HepG2 (cell line): ENCODE measurements around the gene TLE2. TPM values are rescaled to one million over a fixed set of nuclear protein-coding genes. Genes with fewer than 3 reads are reported as not detected.

Source experiments
- ATAC-seq: fragments of 200-7000 bp; cut with Tn5 transposase; 3 replicates; pipeline ENCODE4 v1.9.1; 2020; ENCODE audit warnings: mild to moderate bottlenecking, moderate library complexity
- BruUV-seq: library from RNA; stranded (reverse); fragments of 400-500 nt; replicated peaks from 2 replicates; lab custom pipeline; 2021; lab: Mats Ljungman, UMichigan
- CTCF ChIA-PET: fragments of 300-600 bp; formaldehyde crosslinking; extraction: SDS; loops from one replicate; lab custom pipeline; 2021; ENCODE audit warnings: low total read pairs, inconsistent platforms, low intra/inter-chr PET ratio; lab: Yijun Ruan, JAX
- POLR2A ChIA-PET: fragments of 350-600 bp; sonication (Branson Sonifier 250); formaldehyde crosslinking; loops from one replicate; lab custom pipeline; 2020; ENCODE audit warnings: antibody characterized with exemption, inconsistent platforms; lab: Yijun Ruan, JAX
- DNase-seq: peaks from one replicate; pipeline ENCODE4 v3.0.0-alpha.2; 2015; ENCODE audit warnings: low spot score
- FAIRE-seq: peaks from 3 replicates; lab custom pipeline; 2011; peaks lifted over from hg19 to GRCh38; lab: Jason Lieb, UNC
- H2AFZ ChIP-seq: one replicate; pipeline ENCODE4 v1.6.1; 2011; ENCODE audit warnings: low read length, inconsistent platforms
- H3K27ac ChIP-seq: fragments of 300-600 bp; 3 replicates; pipeline ENCODE4 v1.8.0; 2011; ENCODE audit warnings: mixed run types, mild to moderate bottlenecking, mixed read lengths, low read length, inconsistent platforms; ENCODE audit not compliant: insufficient read depth; ENCODE audit errors: extremely low read length
- H3K27me3 ChIP-seq, 2 experiments: fragments of 200-600 bp in 1 of 2; 2 replicates in 1 of 2; 3 replicates in 1 of 2; pipeline versions ENCODE4 v1.6.0 to v1.8.0; 2011; ENCODE audit warnings: low read length in 2 of 2, mild to moderate bottlenecking in 2 of 2, moderate library complexity in 2 of 2, inconsistent platforms in 1 of 2; ENCODE audit not compliant: insufficient read depth in 2 of 2, control insufficient read depth in 1 of 2
- H3K36me3 ChIP-seq, 2 experiments: fragments of 200-600 bp in 1 of 2; replicated peaks in 1 of 2; 2 replicates in 1 of 2; 3 replicates in 1 of 2; pipeline versions ENCODE4 v1.5.1 to v1.8.0; 2011; ENCODE audit warnings: low read length in 2 of 2, inconsistent platforms in 1 of 2; ENCODE audit not compliant: insufficient read depth in 2 of 2, control insufficient read depth in 1 of 2
- H3K4me1 ChIP-seq: 2 replicates; pipeline ENCODE4 v1.5.1; 2012; ENCODE audit warnings: low read length, inconsistent platforms; ENCODE audit not compliant: insufficient read depth
- H3K4me2 ChIP-seq: 2 replicates; pipeline ENCODE4 v1.6.0; 2011; ENCODE audit warnings: low read depth, low read length, inconsistent platforms
- H3K4me3 ChIP-seq, 3 experiments: fragments of 200-600 bp in 1 of 3; sonication (generic), shearing (Covaris generic) in 1 of 3; replicated peaks in 1 of 3; 2 replicates each; pipeline ENCODE4 v1.5.1; 2011 to 2016; ENCODE audit warnings: low read length in 3 of 3, inconsistent platforms in 2 of 3, low read depth in 2 of 3, mild to moderate bottlenecking in 2 of 3, control low read depth in 1 of 3, mixed read lengths in 1 of 3; ENCODE audit not compliant: insufficient read depth in 1 of 3
- H3K79me2 ChIP-seq: one replicate; pipeline ENCODE4 v1.6.1; 2011; ENCODE audit warnings: low read length, inconsistent platforms; ENCODE audit not compliant: insufficient read depth
- H3K9ac ChIP-seq: 2 replicates; pipeline ENCODE4 v1.6.0; 2011; ENCODE audit warnings: mild to moderate bottlenecking, low read depth, low read length, inconsistent platforms; ENCODE audit not compliant: insufficient read depth
- H3K9me3 ChIP-seq: 2 replicates; pipeline ENCODE4 v1.5.1; 2012; ENCODE audit warnings: mild to moderate bottlenecking, low read length
- H4K20me1 ChIP-seq: 2 replicates; pipeline ENCODE4 v1.6.0; 2011; ENCODE audit warnings: inconsistent platforms, mild to moderate bottlenecking, low read length, moderate library complexity; ENCODE audit not compliant: insufficient read depth
- AGO2 ChIP-seq: fragments of 200-400 bp; formaldehyde crosslinking; optimal IDR thresholded peaks from 2 replicates; pipeline ENCODE3; 2017; ENCODE audit warnings: mild to moderate bottlenecking, low read depth, low read length, moderate library complexity
- CENPT ChIP-seq: sonication (generic); formaldehyde crosslinking; IDR thresholded peaks from 2 replicates; pipeline ENCODE4 v1.8.0; 2022; ENCODE audit warnings: low read depth, mild to moderate bottlenecking, moderate library complexity, missing genetic modification reagents
- FLYWCH1 ChIP-seq: sonication (generic); formaldehyde crosslinking; IDR thresholded peaks from 2 replicates; pipeline ENCODE4 v1.8.1; 2023; ENCODE audit warnings: mild to moderate bottlenecking, missing genetic modification reagents
- MYC ChIP-seq: sonication (generic); formaldehyde crosslinking; IDR thresholded peaks from 2 replicates; pipeline ENCODE4 v1.9.0; 2021; ENCODE audit warnings: missing genetic modification reagents, borderline replicate concordance
- RBFOX2 ChIP-seq: fragments of 200-400 bp; formaldehyde crosslinking; IDR thresholded peaks from 2 replicates; pipeline ENCODE4 v1.6.1; 2017; ENCODE audit warnings: low read depth, mild to moderate bottlenecking, low read length
- RCOR2 ChIP-seq: IDR thresholded peaks from 2 replicates; pipeline ENCODE4 v1.6.1; 2016; ENCODE audit warnings: missing biosample characterization, missing genetic modification reagents
- RELA ChIP-seq: sonication (generic); formaldehyde crosslinking; IDR thresholded peaks from 2 replicates; pipeline ENCODE4 v1.4.0; 2020; ENCODE audit warnings: missing genetic modification reagents
- SMAD3 ChIP-seq: sonication (generic); formaldehyde crosslinking; IDR thresholded peaks from 2 replicates; pipeline ENCODE4 v1.4.0; 2020; ENCODE audit warnings: missing genetic modification reagents
- ZFP90 ChIP-seq: sonication (generic); formaldehyde crosslinking; IDR thresholded peaks from 2 replicates; pipeline ENCODE4 v1.8.0; 2022; ENCODE audit warnings: missing genetic modification reagents, mild to moderate bottlenecking, inconsistent platforms, borderline replicate concordance
- ZNF644 ChIP-seq: IDR thresholded peaks from 2 replicates; pipeline ENCODE4 v1.6.1; 2016; ENCODE audit warnings: low read depth
- WGBS: methylation state at CpG from one replicate; pipeline ENCODE4 v1.1.6; 2017; ENCODE audit warnings: low lambda C conversion rate; 5-methylcytosine and 5-hydroxymethylcytosine counted together
- in situ Hi-C: cut with HindIII; loops from 2 replicates; pipeline ENCODE4 v1.10.0; 2017; ENCODE audit warnings: low pct_unique_long_range_greater_than_20kb; ENCODE audit not compliant: extremely low pct_ligation_motif_present
- intact Hi-C: fragments of 100-400 bp; cut with micrococcal nuclease; formaldehyde crosslinking; loops from one replicate; pipeline ENCODE4 v1.10.0; 2022; ENCODE audit not compliant: unreplicated experiment
- polyA plus RNA-seq, 8 experiments: library from polyadenylated mRNA; depleted of rRNA in 3 of 8; stranded (reverse) in 7 of 8; unstranded in 1 of 8; fragments of >200 nt; fragmentation: Illumina TruSeq in 4 of 8; extraction: Trizol in 4 of 8; gene quantifications; 2 replicates each; pipeline versions ENCODE4 v1.2.1 to v1.2.3, GENCODE V29; 2011 to 2016; ENCODE audit warnings: low read depth in 4 of 8, missing spikeins in 1 of 8, mixed read lengths in 1 of 8; ENCODE audit not compliant: insufficient read depth in 1 of 8
- total RNA-seq, 5 experiments: library from RNA; depleted of rRNA; stranded (reverse); fragments of >200 nt; fragmentation: Illumina TruSeq; extraction: Trizol; gene quantifications; 2 replicates each; pipeline ENCODE4 v1.2.3, GENCODE V29; 2016; ENCODE audit warnings: low read depth in 1 of 5
- TF ChIP-seq, protein P1 (sequence below): sonication (generic); formaldehyde crosslinking; IDR thresholded peaks from 2 replicates; pipeline ENCODE4 v1.4.0; 2020; ENCODE audit warnings: missing genetic modification reagents
- TF ChIP-seq, protein P2 (sequence below): IDR thresholded peaks from 2 replicates; pipeline ENCODE4 v1.6.1; 2016; ENCODE audit warnings: mild to moderate bottlenecking

TLE2 gene
- total and polyA plus RNA-seq, 2 of the 13 experiments (the other 11 are each of a cell fraction or from before 2014, with no cell fraction given) = 0.07 to 0.81 TPM

DNA sequence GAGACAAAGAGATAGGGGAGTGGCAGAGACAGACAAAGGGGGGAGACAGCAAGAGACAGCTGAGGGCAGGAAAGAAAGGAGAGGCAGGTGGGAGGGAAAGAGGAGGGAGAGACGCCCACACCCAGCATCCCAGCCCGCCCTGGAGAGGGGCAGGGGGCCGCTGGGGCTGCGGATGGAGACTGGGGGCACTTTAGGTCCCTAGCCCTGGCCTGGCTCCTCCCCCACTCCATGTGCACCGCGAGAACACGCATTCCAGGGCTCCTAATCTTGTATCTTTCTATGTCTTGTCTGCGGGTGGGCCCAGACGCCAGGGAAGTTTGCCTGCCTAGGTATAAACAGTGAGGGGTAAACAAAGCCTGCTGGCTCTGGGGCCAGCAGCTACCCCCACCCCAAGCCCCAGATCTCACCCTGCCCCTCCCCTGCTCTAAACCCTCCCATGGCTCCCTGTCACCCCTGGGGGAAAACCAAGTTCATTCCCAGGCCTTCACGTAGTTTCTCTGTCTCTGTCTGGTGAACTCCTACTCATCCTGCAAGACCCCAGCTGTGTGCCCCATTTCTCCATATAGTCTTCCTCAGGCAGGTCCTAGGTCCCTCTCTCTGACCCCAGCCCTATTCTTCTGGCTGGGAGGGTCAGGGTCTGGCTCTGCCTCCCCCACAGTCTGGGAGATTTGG lies 27.5 kb upstream of the TLE2 start (continued):
- TF ChIP-seq, protein P1, sequence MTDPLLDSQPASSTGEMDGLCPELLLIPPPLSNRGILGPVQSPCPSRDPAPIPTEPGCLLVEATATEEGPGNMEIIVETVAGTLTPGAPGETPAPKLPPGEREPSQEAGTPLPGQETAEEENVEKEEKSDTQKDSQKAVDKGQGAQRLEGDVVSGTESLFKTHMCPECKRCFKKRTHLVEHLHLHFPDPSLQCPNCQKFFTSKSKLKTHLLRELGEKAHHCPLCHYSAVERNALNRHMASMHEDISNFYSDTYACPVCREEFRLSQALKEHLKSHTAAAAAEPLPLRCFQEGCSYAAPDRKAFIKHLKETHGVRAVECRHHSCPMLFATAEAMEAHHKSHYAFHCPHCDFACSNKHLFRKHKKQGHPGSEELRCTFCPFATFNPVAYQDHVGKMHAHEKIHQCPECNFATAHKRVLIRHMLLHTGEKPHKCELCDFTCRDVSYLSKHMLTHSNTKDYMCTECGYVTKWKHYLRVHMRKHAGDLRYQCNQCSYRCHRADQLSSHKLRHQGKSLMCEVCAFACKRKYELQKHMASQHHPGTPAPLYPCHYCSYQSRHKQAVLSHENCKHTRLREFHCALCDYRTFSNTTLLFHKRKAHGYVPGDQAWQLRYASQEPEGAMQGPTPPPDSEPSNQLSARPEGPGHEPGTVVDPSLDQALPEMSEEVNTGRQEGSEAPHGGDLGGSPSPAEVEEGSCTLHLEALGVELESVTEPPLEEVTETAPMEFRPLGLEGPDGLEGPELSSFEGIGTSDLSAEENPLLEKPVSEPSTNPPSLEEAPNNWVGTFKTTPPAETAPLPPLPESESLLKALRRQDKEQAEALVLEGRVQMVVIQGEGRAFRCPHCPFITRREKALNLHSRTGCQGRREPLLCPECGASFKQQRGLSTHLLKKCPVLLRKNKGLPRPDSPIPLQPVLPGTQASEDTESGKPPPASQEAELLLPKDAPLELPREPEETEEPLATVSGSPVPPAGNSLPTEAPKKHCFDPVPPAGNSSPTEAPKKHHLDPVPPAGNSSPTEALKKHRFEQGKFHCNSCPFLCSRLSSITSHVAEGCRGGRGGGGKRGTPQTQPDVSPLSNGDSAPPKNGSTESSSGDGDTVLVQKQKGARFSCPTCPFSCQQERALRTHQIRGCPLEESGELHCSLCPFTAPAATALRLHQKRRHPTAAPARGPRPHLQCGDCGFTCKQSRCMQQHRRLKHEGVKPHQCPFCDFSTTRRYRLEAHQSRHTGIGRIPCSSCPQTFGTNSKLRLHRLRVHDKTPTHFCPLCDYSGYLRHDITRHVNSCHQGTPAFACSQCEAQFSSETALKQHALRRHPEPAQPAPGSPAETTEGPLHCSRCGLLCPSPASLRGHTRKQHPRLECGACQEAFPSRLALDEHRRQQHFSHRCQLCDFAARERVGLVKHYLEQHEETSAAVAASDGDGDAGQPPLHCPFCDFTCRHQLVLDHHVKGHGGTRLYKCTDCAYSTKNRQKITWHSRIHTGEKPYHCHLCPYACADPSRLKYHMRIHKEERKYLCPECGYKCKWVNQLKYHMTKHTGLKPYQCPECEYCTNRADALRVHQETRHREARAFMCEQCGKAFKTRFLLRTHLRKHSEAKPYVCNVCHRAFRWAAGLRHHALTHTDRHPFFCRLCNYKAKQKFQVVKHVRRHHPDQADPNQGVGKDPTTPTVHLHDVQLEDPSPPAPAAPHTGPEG = no peak
- no peak for TF ChIP-seq SMAD3 (CRISPR knock-in tag)
- TF ChIP-seq ZFP90 = no peak
- no peak for TF ChIP-seq RELA (CRISPR knock-in tag)
- TF ChIP-seq, all 625 proteins: peak for 0

DNA sequence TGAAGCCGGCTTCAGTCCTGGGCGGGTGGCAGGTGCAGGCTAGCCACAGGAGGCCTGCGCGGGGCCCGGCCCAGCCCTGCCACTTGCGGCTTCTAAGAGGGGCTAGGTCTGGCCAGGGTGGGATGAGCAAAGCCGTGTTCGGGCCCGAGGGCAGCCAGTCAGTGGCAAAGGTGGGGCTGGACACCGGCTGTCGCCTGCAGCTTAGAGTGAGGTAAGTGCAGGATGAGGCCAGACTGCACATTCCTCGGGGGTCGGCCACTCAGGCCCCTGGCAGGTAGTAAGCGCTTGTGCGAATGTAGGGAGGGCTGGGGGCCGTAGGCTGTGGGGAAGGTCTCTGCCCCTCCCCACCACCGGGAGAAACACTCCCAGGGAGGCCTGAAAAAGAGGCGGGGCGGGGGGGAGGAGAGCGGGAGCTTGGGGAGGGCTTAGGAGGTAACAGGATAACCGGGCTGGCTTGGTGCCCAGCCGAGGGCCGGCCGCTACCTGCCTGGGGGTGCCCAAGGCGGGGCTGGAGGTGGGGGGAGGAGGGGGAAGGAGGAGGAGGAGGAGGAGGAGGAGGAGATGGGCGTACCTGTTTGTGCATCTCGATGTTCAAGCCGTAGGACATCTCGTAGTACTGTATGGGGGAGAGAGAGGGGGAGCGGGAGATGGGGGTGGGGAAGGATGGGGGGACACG lies 26.8 kb upstream of the TLE2 start:
- CTCF ChIA-PET = no interaction called here
- DNase-seq = no peak
- H3K27ac ChIP-seq = no peak overlapping the region
- POLR2A ChIA-PET = no interaction called here
- H3K4me3 ChIP-seq = no peak overlapping the region
- peaks cover 3% of the 10 kb centered on the region for H3K79me2 ChIP-seq
- H3K4me1 ChIP-seq = peaks cover 4% of the 10 kb centered on the region; the same call in 1 of the 2 replicates
- peaks cover 12 to 50% of the 10 kb centered on the region in 2 experiments for H3K36me3 ChIP-seq
- no peak overlapping the region for H3K4me2 ChIP-seq
- H3K9me3 ChIP-seq = no peaks in the 10 kb centered on the region
- 90% methylated on average over 31 of the region's 31 CpGs for WGBS
- no peaks in the 10 kb centered on the region for H4K20me1 ChIP-seq
- no TSS peak for BruUV-seq
- H2AFZ ChIP-seq = no peak overlapping the region
- no peaks in the 10 kb centered on the region for H3K27me3 ChIP-seq
- in situ Hi-C loops (no loop called here), intact Hi-C loops (no loop called here)
- no peak for FAIRE-seq
- H3K9ac ChIP-seq = no peak overlapping the region
- no peak for TF ChIP-seq FLYWCH1 (CRISPR knock-in tag)
- no peak for TF ChIP-seq CENPT (CRISPR knock-in tag)
- TF ChIP-seq RBFOX2 = peak; percentile 48; the same call in 1 of the 2 replicates
- TF ChIP-seq MYC (CRISPR knock-in tag) = no peak
- peak; percentile 53 for TF ChIP-seq AGO2
- TF ChIP-seq ZNF644 (CRISPR knock-in tag) = no peak
- TF ChIP-seq, protein P2, sequence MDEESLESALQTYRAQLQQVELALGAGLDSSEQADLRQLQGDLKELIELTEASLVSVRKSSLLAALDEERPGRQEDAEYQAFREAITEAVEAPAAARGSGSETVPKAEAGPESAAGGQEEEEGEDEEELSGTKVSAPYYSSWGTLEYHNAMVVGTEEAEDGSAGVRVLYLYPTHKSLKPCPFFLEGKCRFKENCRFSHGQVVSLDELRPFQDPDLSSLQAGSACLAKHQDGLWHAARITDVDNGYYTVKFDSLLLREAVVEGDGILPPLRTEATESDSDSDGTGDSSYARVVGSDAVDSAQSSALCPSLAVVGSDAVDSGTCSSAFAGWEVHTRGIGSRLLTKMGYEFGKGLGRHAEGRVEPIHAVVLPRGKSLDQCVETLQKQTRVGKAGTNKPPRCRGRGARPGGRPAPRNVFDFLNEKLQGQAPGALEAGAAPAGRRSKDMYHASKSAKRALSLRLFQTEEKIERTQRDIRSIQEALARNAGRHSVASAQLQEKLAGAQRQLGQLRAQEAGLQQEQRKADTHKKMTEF (CRISPR knock-in tag) = no peak
- no peak for TF ChIP-seq RCOR2 (CRISPR knock-in tag)
- no peak for ATAC-seq
